ENCODE measurements around the gene PTPN6. TPM values are rescaled to one million over a fixed set of nuclear protein-coding genes. Genes with fewer than 3 reads are reported as not detected.

Gene PTPN6
- total and polyA plus RNA-seq, 4 experiments from 2014 or later, result 126 to 325 (median 194) TPM

DNA sequence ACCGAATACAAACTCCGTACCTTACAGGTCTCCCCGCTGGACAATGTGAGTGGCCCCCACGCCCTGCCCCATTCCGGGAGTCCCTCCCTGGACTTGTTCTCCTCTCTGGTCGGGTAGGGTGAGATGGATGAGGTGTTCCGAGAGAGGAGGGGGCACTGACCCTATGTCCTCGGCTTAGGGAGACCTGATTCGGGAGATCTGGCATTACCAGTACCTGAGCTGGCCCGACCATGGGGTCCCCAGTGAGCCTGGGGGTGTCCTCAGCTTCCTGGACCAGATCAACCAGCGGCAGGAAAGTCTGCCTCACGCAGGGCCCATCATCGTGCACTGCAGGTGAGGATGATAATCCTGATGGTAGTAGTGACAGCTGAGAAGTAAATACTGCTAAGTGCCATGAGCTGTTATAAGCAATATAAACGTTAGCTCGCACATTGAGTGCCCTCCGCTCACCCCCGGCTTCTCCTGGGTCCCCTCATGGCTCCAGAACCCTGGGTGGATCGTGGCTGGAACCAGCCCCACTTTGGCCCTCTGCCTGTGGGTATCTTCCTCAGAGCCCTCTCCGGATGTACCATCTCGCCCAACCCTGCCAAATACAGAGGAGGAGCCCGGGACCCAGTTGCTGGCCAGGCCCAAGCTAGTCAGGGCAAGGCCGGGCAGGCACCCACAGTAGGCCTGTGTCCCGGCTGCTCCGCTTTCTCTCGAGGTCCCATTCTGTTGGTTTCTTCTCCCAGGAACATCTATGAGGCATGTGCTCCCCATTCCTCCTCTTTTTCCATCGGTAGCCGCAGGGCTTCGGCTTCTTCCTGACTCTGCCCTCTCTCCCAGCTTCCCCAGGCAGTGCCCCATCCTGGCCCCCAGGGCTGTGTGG, 6.8 kb downstream of the PTPN6 start:
- Mint-ChIP-seq H3K27ac (peak overlapping the region; percentile 98 to 100 (median 99)), H3K4me3 (peak overlapping the region; percentile 73 to 97 (median 94)), H3K4me1 (peaks cover 69 to 96% (median 79%) of the 10 kb centered on the region in 4 donors), H3K36me3 (peaks cover 37 to 72% of the 10 kb centered on the region in 2 donors), H3K9me3 (no peaks in the 10 kb centered on the region), H3K27me3 (peaks cover 0 to 3% of the 10 kb centered on the region in 2 donors)
- H3K27ac ChIP-seq (ENCODE audit: low read depth, low read length), result peak overlapping the region; percentile 96
- H3K4me1 ChIP-seq (ENCODE audit: insufficient read depth, low read length), result peaks cover 100% of the 10 kb centered on the region
- peaks cover 42% of the 10 kb centered on the region for H3K36me3 ChIP-seq (ENCODE audit: insufficient read depth, low read length)
- peak overlapping the region; percentile 27 to 58 for H3K4me3 ChIP-seq (ENCODE audit: low read length in 2 of 2)
- ChIA-PET CTCF (ENCODE audit: partially characterized antibody) (interaction anchor here (0.9 to 13.5 kb wide), 7 partner anchors 10 to 145 kb away, joined by 3 to 774 read pairs (median 4); partner anchors contain the start of genes C12orf57, PTPN6, RNU7-1 and SPSB2), POLR2A (ENCODE audit: partially characterized antibody) (interaction anchor here (1.0 to 13.5 kb wide), 13 partner anchors 11 to 487 kb away, joined by 3 to 1807 read pairs (median 8); partner anchors contain the start of genes ATN1, C12orf57, C1RL and LPCAT3)
- no peaks in the 10 kb centered on the region for H3K27me3 ChIP-seq (ENCODE audit: insufficient read depth, low read length)
- intact Hi-C loops (cut with micrococcal nuclease), result no loop called here
- DNase-seq, result no peak
- no peaks in the 10 kb centered on the region for H3K9me3 ChIP-seq (ENCODE audit: control insufficient read depth in 1 of 2, low read length in 2 of 2)

GRCh38 chr12:6958609-6959057, 7.5 kb downstream of the PTPN6 start:
- Mint-ChIP-seq H3K36me3 (peaks cover 37 to 65% of the 10 kb centered on the region in 2 donors), H3K4me3 (peak overlapping the region; percentile 85 to 97 (median 94)), H3K9me3 (no peaks in the 10 kb centered on the region), H3K27me3 (peaks cover 0 to 3% of the 10 kb centered on the region in 2 donors), H3K4me1 (peaks cover 67 to 90% (median 78%) of the 10 kb centered on the region in 4 donors), H3K27ac (peak overlapping the region; percentile 98 to 100 (median 99))
- intact Hi-C loops (cut with micrococcal nuclease), result no loop called here
- Histone ChIP-seq H3K9me3 (ENCODE audit: control insufficient read depth in 1 of 2, low read length in 2 of 2) (no peaks in the 10 kb centered on the region), H3K4me1 (ENCODE audit: insufficient read depth, low read length) (peaks cover 96% of the 10 kb centered on the region), H3K4me3 (ENCODE audit: low read length in 2 of 2) (peak overlapping the region; percentile 27 to 58), H3K36me3 (ENCODE audit: insufficient read depth, low read length) (peaks cover 42% of the 10 kb centered on the region), H3K27me3 (ENCODE audit: insufficient read depth, low read length) (no peaks in the 10 kb centered on the region), H3K27ac (ENCODE audit: low read depth, low read length) (peak overlapping the region; percentile 96)
- ChIA-PET CTCF (ENCODE audit: partially characterized antibody) (interaction anchor here (0.9 to 13.5 kb wide), 8 partner anchors 10 to 150 kb away, joined by 3 to 774 read pairs (median 4); partner anchors contain the start of genes C12orf57, PTPN6, RNU7-1 and SPSB2), POLR2A (ENCODE audit: partially characterized antibody) (interaction anchor here (1.0 to 13.5 kb wide), 16 partner anchors 10 to 496 kb away, joined by 3 to 1807 read pairs (median 6); partner anchors contain the start of genes ATN1, C12orf57, C1RL and ENO2)
- peak in 1 of 5 donors; percentile 42 for DNase-seq

DNA sequence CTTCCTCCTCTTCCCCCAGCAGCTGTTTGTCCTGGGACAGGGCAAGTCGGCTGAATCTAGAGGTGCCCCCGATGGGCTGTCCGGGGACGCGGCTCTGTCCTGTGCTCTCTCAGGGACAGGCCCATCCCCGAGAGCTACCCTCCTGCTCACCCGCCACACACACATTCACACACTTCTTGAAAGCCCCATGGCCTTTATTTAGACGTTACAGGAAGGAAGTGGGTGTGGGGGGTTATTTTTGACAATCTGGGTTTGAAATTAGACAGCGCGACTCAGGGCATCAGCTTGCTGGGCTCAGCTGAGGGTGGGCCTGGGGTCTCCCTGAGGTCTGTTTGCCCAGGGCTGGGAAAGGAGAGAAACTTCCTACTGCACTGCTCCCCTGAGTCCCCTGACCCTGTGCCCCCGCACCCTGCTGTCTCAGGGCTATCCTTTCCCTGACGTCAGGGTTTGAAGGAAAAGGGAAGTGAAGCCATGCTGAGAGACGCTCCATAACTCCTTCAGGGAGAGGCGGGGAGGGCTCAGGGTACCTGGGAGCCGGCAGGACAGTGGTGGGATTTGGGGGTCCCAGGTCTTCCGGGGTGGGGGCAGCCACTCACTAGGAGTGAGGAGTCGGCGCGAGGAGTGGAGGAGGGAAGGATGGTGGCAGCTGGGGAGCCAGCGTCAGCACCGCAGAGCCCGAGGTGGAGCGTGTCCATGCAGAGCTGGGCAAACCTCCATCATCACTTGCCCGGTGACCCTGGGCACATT, 8.1 kb downstream of the PTPN6 start:
- Histone ChIP-seq H3K27ac (ENCODE audit: low read depth, low read length) (peak overlapping the region; percentile 96), H3K4me3 (ENCODE audit: low read length in 2 of 2) (peak overlapping the region; percentile 47 to 58), H3K9me3 (ENCODE audit: control insufficient read depth in 1 of 2, low read length in 2 of 2) (no peaks in the 10 kb centered on the region), H3K27me3 (ENCODE audit: insufficient read depth, low read length) (no peaks in the 10 kb centered on the region), H3K4me1 (ENCODE audit: insufficient read depth, low read length) (peaks cover 94% of the 10 kb centered on the region), H3K36me3 (ENCODE audit: insufficient read depth, low read length) (peaks cover 42% of the 10 kb centered on the region)
- POLR2A ChIA-PET (ENCODE audit: partially characterized antibody), result interaction anchor here (1.0 to 13.5 kb wide), 17 partner anchors 9 to 496 kb away, joined by 3 to 1807 read pairs (median 5); partner anchors contain the start of genes ATN1, C12orf57, C1RL and CD4
- CTCF ChIA-PET (ENCODE audit: partially characterized antibody), result interaction anchor here (0.9 to 13.5 kb wide), 9 partner anchors 9 to 149 kb away, joined by 3 to 774 read pairs (median 3); partner anchors contain the start of genes C12orf57, PTPN6, RNU7-1 and SPSB2
- Mint-ChIP-seq H3K9me3 (no peaks in the 10 kb centered on the region), H3K27me3 (no peaks in the 10 kb centered on the region), H3K4me3 (peak overlapping the region; percentile 85 to 97 (median 94)), H3K36me3 (peaks cover 37 to 59% of the 10 kb centered on the region in 2 donors), H3K4me1 (peaks cover 62 to 89% (median 76%) of the 10 kb centered on the region in 4 donors), H3K27ac (peak overlapping the region; percentile 98 to 100 (median 99))
- DNase-seq, result peak; percentile 83 to 91 (median 85)
- intact Hi-C loops (cut with micrococcal nuclease), result no loop called here

DNA sequence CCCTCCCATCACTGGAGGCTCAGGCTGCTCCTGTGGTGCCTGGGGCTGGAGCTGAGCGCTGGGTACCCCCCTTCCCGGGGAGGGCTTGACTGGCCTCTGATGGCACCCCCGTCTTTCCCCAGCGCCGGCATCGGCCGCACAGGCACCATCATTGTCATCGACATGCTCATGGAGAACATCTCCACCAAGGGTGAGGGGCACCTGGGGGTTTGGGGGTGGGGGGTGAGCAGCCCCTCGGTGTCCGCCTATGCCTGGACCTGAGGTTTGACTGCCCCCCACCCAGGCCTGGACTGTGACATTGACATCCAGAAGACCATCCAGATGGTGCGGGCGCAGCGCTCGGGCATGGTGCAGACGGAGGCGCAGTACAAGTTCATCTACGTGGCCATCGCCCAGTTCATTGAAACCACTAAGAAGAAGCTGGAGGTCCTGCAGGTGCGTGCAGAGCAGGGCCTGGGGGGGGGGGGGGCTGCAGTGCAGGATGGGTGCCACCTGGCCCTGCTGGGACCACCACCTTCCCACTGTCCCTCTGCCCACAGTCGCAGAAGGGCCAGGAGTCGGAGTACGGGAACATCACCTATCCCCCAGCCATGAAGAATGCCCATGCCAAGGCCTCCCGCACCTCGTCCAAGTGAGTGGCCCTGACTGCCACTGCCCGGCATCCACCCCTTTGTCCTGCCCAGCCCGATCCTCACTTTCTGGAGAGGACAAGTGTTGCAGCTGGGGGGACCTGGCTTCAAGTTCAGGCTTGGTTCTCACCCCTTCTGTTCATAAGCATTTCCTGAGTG, 8.8 kb downstream of the PTPN6 start:
- H3K27ac Mint-ChIP-seq, result peak overlapping the region; percentile 98 to 100 (median 99)
- Histone ChIP-seq H3K36me3 (ENCODE audit: insufficient read depth, low read length) (peaks cover 38% of the 10 kb centered on the region), H3K9me3 (ENCODE audit: control insufficient read depth in 1 of 2, low read length in 2 of 2) (no peaks in the 10 kb centered on the region), H3K4me1 (ENCODE audit: insufficient read depth, low read length) (peaks cover 94% of the 10 kb centered on the region), H3K27me3 (ENCODE audit: insufficient read depth, low read length) (no peaks in the 10 kb centered on the region), H3K4me3 (ENCODE audit: low read length in 2 of 2) (peak overlapping the region in 1 of 2 donors; percentile 58), H3K27ac (ENCODE audit: low read depth, low read length) (peak overlapping the region; percentile 96)
- POLR2A ChIA-PET (ENCODE audit: partially characterized antibody), result interaction anchor here (0.7 to 13.5 kb wide), 19 partner anchors 9 to 1011 kb away, joined by 3 to 1807 read pairs (median 8); partner anchors contain the start of genes ATN1, C12orf57, C1RL and CD4
- H3K27me3 Mint-ChIP-seq, result no peaks in the 10 kb centered on the region
- H3K9me3 Mint-ChIP-seq, result no peaks in the 10 kb centered on the region
- peaks cover 58 to 89% (median 73%) of the 10 kb centered on the region in 4 donors for H3K4me1 Mint-ChIP-seq
- intact Hi-C loops (cut with micrococcal nuclease), result loop anchor here (2.0 kb wide), 1 partner anchor 35 kb away; no protein-coding TSS in a partner anchor
- peak overlapping the region in 7 of 8 donors; percentile 63 to 98 (median 93) for H3K4me3 Mint-ChIP-seq
- peaks cover 37 to 52% of the 10 kb centered on the region in 2 donors for H3K36me3 Mint-ChIP-seq
- DNase-seq, result no peak
- CTCF ChIA-PET (ENCODE audit: partially characterized antibody), result interaction anchor here (1.5 to 13.5 kb wide), 9 partner anchors 8 to 153 kb away, joined by 3 to 774 read pairs (median 8); partner anchors contain the start of genes C12orf57, PTPN6, RNU7-1 and SPSB2

DNA sequence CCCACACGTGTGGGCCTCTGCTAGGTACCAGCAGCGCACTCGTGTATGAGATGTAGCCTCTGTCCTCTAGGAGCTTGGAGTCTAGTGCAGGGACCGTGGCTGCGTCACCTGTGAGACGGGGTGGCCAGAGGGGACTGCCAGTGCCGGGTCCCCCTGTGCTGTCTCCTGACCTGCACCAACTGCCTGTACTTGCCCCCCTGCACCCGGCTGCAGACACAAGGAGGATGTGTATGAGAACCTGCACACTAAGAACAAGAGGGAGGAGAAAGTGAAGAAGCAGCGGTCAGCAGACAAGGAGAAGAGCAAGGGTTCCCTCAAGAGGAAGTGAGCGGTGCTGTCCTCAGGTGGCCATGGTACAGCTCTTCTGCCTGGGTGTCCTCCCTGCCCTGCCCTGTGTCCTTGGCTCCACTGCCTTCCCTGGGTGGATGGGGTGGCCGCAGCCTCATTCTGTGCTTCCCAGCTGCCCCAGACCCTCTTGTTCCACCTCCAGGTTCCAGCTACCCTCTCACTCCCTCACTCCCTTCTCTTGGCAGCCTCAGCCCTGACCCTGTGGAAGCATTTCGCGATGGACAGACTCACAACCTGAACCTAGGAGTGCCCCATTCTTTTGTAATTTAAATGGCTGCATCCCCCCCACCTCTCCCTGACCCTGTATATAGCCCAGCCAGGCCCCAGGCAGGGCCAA, 9.6 kb downstream of the PTPN6 start:
- Histone ChIP-seq H3K36me3 (ENCODE audit: insufficient read depth, low read length) (peaks cover 38% of the 10 kb centered on the region), H3K4me3 (ENCODE audit: low read length in 2 of 2) (peak overlapping the region; percentile 10 to 19)
- CTCF ChIA-PET (ENCODE audit: partially characterized antibody), result interaction anchor here (1.2 to 13.5 kb wide), 9 partner anchors 16 to 152 kb away, joined by 3 to 774 read pairs (median 8); partner anchors contain the start of genes C12orf57, C1RL, PTPN6 and RNU7-1

More for the DNA sequence above, 9.6 kb downstream of the PTPN6 start:
- Mint-ChIP-seq H3K9me3 (no peaks in the 10 kb centered on the region), H3K4me3 (peak overlapping the region in 7 of 8 donors; percentile 63 to 98 (median 84)), H3K27me3 (no peaks in the 10 kb centered on the region), H3K36me3 (peaks cover 40 to 56% of the 10 kb centered on the region in 2 donors), H3K4me1 (peaks cover 57 to 86% (median 71%) of the 10 kb centered on the region in 4 donors), H3K27ac (peak overlapping the region; percentile 98 to 99 (median 99))
- peak in 3 of 5 donors; percentile 34 to 50 (median 40) for DNase-seq
- POLR2A ChIA-PET (ENCODE audit: partially characterized antibody), result interaction anchor here (0.7 to 13.5 kb wide), 19 partner anchors 8 to 1010 kb away, joined by 3 to 1807 read pairs (median 6); partner anchors contain the start of genes ATN1, C12orf57, C1RL and CD4
- Histone ChIP-seq H3K4me1 (ENCODE audit: insufficient read depth, low read length) (peaks cover 92% of the 10 kb centered on the region), H3K27me3 (ENCODE audit: insufficient read depth, low read length) (no peaks in the 10 kb centered on the region), H3K9me3 (ENCODE audit: control insufficient read depth in 1 of 2, low read length in 2 of 2) (no peaks in the 10 kb centered on the region), H3K27ac (ENCODE audit: low read depth, low read length) (peak overlapping the region; percentile 96)
- intact Hi-C loops (cut with micrococcal nuclease), result loop anchor here (1.0 to 2.0 kb wide), 3 partner anchors 7 to 36 kb away; partner anchors contain the start of gene C12orf57

Measured in CD4-positive, alpha-beta memory T cell (primary cell).